ENCODE measurements around the gene KCNJ9. TPM values are rescaled to one million over a fixed set of nuclear protein-coding genes. Genes with fewer than 3 reads are reported as not detected.

The KCNJ9 gene
- total RNA-seq, 6 experiments from 2014 or later = not detected

DNA sequence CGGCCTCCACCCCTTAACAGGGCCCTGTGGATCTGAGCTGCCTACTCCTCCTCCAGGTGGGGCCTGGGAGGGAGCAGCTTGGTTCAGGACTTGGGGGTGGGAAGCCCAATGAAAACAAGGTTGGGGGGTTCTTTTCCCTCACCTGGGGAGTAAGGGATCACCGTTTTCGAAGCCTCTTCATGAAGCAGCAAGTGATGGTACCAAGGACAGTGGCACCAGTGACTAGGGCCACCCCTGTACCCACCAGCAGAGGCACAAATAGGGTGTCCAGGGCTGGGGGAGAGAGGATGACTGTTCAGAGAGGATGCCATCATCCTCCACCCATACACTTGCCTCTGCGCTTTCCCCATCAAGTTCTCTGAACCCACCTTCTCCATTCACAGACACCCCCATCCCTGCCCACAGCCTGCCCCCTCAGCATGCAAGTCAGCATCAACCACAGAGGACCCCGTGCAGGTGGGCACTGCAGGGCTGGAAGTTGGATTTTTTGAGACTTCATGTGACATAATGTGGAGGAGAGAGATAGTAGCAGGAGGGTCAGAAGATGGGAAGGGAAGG lies 10.4 kb downstream of the KCNJ9 start:
- Mint-ChIP-seq H3K4me1 (ENCODE audit: low read depth) (peaks cover 5% of the 10 kb centered on the region), H3K36me3 (ENCODE audit: low read depth) (no peaks in the 10 kb centered on the region), H3K4me3 (no peak overlapping the region), H3K9me3 (no peaks in the 10 kb centered on the region), H3K27me3 (ENCODE audit: insufficient read depth) (peaks cover 13% of the 10 kb centered on the region), H3K27ac (no peak overlapping the region)
- no peak for DNase-seq
- TF ChIP-seq, protein P1, sequence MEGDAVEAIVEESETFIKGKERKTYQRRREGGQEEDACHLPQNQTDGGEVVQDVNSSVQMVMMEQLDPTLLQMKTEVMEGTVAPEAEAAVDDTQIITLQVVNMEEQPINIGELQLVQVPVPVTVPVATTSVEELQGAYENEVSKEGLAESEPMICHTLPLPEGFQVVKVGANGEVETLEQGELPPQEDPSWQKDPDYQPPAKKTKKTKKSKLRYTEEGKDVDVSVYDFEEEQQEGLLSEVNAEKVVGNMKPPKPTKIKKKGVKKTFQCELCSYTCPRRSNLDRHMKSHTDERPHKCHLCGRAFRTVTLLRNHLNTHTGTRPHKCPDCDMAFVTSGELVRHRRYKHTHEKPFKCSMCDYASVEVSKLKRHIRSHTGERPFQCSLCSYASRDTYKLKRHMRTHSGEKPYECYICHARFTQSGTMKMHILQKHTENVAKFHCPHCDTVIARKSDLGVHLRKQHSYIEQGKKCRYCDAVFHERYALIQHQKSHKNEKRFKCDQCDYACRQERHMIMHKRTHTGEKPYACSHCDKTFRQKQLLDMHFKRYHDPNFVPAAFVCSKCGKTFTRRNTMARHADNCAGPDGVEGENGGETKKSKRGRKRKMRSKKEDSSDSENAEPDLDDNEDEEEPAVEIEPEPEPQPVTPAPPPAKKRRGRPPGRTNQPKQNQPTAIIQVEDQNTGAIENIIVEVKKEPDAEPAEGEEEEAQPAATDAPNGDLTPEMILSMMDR (IDR thresholded peaks at IDR 0.05) = no peak

DNA sequence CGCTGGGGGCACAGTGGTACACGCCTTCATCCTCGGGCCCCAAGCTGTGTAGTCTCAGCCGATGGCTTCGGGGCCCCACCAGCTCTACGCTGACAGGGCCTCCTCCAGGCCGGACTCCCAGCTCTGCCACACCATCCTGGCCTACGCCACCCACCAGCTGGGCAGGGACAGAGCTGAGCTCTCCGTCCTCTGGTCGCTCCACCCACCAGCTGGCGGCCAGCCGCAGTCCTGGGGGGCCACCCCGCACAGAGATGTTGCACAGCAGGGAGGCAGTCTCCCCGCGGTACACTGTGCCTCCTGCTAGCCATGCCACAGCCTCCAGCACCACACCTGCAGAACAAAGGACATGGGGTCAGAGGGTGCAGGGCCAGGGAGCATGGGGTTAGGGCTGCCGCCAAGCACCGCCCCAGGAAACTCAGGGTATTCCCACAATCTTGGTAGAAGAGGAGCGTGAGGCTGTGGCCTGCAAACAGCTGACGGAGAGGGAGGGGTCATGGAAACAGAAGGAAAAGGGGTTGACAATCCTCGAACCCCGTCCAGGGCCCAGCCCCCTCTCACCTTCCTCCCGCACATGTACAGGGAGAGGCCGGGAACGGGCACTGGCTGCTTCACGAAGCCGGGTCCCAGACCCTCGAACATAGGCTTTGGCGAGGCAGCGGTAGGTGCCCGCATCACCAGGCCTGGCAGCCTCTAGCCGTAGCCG lies 11.2 kb downstream of the KCNJ9 start:
- Mint-ChIP-seq H3K36me3 (ENCODE audit: low read depth) (no peaks in the 10 kb centered on the region), H3K9me3 (no peaks in the 10 kb centered on the region), H3K4me1 (ENCODE audit: low read depth) (peaks cover 12% of the 10 kb centered on the region), H3K27me3 (ENCODE audit: insufficient read depth) (peaks cover 13% of the 10 kb centered on the region), H3K4me3 (no peak overlapping the region), H3K27ac (no peak overlapping the region)
- no peak for DNase-seq
- TF ChIP-seq, protein P1 (IDR thresholded peaks at IDR 0.05) = no peak

DNA sequence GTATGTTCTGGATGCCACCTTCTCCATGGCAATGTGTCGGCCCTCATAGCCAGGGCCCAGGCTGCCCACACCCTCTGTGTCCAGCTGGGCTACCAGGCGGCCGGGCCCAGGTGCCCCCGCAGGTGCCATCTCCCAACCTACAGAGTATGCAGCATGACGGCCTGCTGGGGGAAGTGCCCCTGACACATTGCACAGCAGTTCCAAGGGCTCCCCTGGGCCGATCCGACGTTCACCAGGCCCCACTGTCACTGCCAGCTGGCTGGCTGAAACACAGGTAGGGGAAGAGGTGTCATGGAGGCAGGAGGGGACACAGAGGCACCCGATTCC lies 11.7 kb downstream of the KCNJ9 start:
- Mint-ChIP-seq H3K4me1 (ENCODE audit: low read depth) (peaks cover 17% of the 10 kb centered on the region), H3K27me3 (ENCODE audit: insufficient read depth) (peaks cover 13% of the 10 kb centered on the region), H3K9me3 (no peaks in the 10 kb centered on the region), H3K27ac (no peak overlapping the region), H3K36me3 (ENCODE audit: low read depth) (no peaks in the 10 kb centered on the region), H3K4me3 (no peak overlapping the region)
- DNase-seq = no peak
- TF ChIP-seq, protein P1 (IDR thresholded peaks at IDR 0.05) = no peak

DNA sequence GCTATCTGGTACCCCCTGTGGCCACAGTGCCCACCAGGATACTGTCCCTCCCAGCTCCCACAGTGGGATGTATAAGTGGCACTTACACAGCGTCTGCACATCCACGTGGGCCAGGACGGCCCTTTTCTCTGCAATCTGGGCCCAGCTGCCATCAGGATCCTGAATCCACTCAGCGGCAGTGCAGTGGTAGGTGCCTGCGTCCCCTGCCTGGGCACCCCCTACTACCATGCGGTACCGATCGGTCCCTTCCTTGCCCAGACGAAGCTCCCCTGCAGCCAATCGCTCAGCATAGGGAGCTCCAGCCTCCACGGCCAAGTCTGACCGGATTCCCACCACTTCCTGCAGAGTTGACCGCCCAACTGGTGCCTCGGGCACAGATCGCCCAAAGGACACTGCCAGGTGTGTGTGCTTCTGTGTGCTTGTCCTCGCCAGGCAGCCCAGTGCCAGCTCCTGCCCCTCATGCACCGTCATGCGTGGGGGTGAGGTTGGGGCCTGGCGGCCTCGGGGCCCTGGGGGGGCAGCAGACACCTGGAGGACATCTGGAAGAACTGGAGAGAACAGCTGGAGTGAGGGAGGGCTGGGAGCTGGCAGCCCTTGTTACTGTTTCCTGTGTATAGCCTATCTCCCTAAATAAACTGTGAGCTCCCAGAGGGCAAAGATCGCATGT lies 12.4 kb downstream of the KCNJ9 start:
- Mint-ChIP-seq H3K9me3 (no peaks in the 10 kb centered on the region), H3K4me3 (no peak overlapping the region), H3K27ac (no peak overlapping the region), H3K27me3 (ENCODE audit: insufficient read depth) (peaks cover 10% of the 10 kb centered on the region), H3K36me3 (ENCODE audit: low read depth) (no peaks in the 10 kb centered on the region), H3K4me1 (ENCODE audit: low read depth) (peaks cover 17% of the 10 kb centered on the region)
- no peak for DNase-seq
- TF ChIP-seq, protein P1 (IDR thresholded peaks at IDR 0.05) = no peak

DNA sequence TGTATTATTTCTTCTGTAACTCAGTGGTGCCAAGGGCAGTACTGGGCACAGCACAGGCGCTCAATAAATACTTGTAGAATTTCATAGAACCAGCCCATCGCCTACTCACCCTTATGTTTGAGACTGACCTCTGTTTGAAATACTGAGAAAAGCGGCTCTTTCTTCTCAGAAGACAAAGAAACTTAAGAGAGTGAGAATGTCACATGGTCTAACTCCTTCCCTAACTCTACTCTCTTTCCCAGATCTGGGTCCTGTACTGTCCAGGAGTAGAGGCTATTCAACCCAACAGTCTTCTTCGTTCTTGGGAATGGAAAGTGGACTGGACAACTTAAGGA lies 12.9 kb downstream of the KCNJ9 start:
- Mint-ChIP-seq H3K9me3 (no peaks in the 10 kb centered on the region), H3K27ac (no peak overlapping the region), H3K36me3 (ENCODE audit: low read depth) (no peaks in the 10 kb centered on the region), H3K4me3 (no peak overlapping the region), H3K27me3 (ENCODE audit: insufficient read depth) (peaks cover 6% of the 10 kb centered on the region), H3K4me1 (ENCODE audit: low read depth) (peaks cover 19% of the 10 kb centered on the region)
- DNase-seq = no peak
- TF ChIP-seq, protein P1 (IDR thresholded peaks at IDR 0.05) = no peak
